ENCODE results near the gene TCF12.

- TF ChIP-seq CTCF (optimal IDR thresholded peaks at IDR 0.05 in 1 of 3, IDR thresholded peaks at IDR 0.05 in 1 of 3, conservative IDR thresholded peaks at IDR 0.05 in 1 of 3; ENCODE audit: extremely low read depth in 1 of 3, insufficient read depth in 2 of 3, low read length in 3 of 3): no peak
- no peak for TF ChIP-seq EZH2 (IDR thresholded peaks at IDR 0.05; ENCODE audit: low read length)
Observed at GRCh38 chr15:57198131-57198530, 279.7 kb downstream of the TCF12 start.

All from keratinocyte (primary cell).